SK-N-SH treated with all-trans-retinoic acid at 6 μM for 48 hours (cell line): ENCODE results near the gene SUV39H2.

Experiments used
- CREB5 ChIP-seq: fragments of 250-450 bp; sonication (Bioruptor Pico); IDR thresholded peaks from 2 replicates; pipeline ENCODE4 v1.5.1; 2020; ENCODE audit warnings: low read depth, mild to moderate bottlenecking, moderate library complexity
- CSDC2 ChIP-seq: fragments of 250-450 bp; sonication (Bioruptor Pico); IDR thresholded peaks from 2 replicates; pipeline ENCODE4 v1.5.0; 2020; ENCODE audit warnings: mild to moderate bottlenecking, moderate library complexity
- CSRNP3 ChIP-seq: fragments of 250-450 bp; sonication (Bioruptor Pico); IDR thresholded peaks from 2 replicates; pipeline ENCODE4 v1.5.1; 2021; ENCODE audit warnings: mild to moderate bottlenecking, moderate library complexity
- ESRRG ChIP-seq: fragments of 250-450 bp; sonication (Bioruptor Pico); IDR thresholded peaks from 2 replicates; pipeline ENCODE4 v1.6.1; 2021; ENCODE audit warnings: mild to moderate bottlenecking
- GLIS3 ChIP-seq: fragments of 250-450 bp; sonication (Bioruptor Pico); IDR thresholded peaks from 2 replicates; pipeline ENCODE4 v1.5.0; 2020; ENCODE audit warnings: mild to moderate bottlenecking, moderate library complexity
- ISL1 ChIP-seq: fragments of 250-450 bp; sonication (Bioruptor Pico); IDR thresholded peaks from 2 replicates; pipeline ENCODE4 v2.1.2; 2022; ENCODE audit warnings: mild to moderate bottlenecking, moderate library complexity
- OSR1 ChIP-seq: fragments of 250-450 bp; sonication (Bioruptor Pico); IDR thresholded peaks from 2 replicates; pipeline ENCODE4 v1.8.0; 2022; ENCODE audit warnings: moderate library complexity, mild to moderate bottlenecking, inconsistent platforms
- PATZ1 ChIP-seq: fragments of 250-450 bp; sonication (Bioruptor Pico); IDR thresholded peaks from 2 replicates; pipeline ENCODE4 v1.8.0; 2020; ENCODE audit warnings: mild to moderate bottlenecking, moderate library complexity, borderline replicate concordance
- POU6F1 ChIP-seq: fragments of 250-450 bp; sonication (Bioruptor Pico); IDR thresholded peaks from 2 replicates; pipeline ENCODE4 v1.8.0; 2021; ENCODE audit warnings: low read depth, mild to moderate bottlenecking, moderate library complexity, borderline replicate concordance
- PPARA ChIP-seq: fragments of 250-450 bp; sonication (Bioruptor Pico); IDR thresholded peaks from 2 replicates; pipeline ENCODE4 v1.5.0; 2020; ENCODE audit warnings: mild to moderate bottlenecking, borderline replicate concordance
- RARB ChIP-seq: fragments of 250-450 bp; sonication (Bioruptor Pico); IDR thresholded peaks from 2 replicates; pipeline ENCODE4 v1.8.0; 2021; ENCODE audit warnings: mild to moderate bottlenecking, moderate library complexity
- TOX ChIP-seq: fragments of 250-450 bp; sonication (Bioruptor Pico); IDR thresholded peaks from 2 replicates; pipeline ENCODE4 v1.8.0; 2021; ENCODE audit warnings: mild to moderate bottlenecking, moderate library complexity, borderline replicate concordance
- ZC3H10 ChIP-seq: fragments of 250-450 bp; sonication (Bioruptor Pico); IDR thresholded peaks from 2 replicates; pipeline ENCODE4 v1.5.1; 2021; ENCODE audit warnings: mild to moderate bottlenecking, moderate library complexity
- ZFP3 ChIP-seq: fragments of 250-450 bp; sonication (Bioruptor Pico); IDR thresholded peaks from 2 replicates; pipeline ENCODE4 v1.5.0; 2020; ENCODE audit warnings: mild to moderate bottlenecking, moderate library complexity

- TF ChIP-seq ESRRG (no peak), TOX (CRISPR knock-in tag) (no peak), PPARA (CRISPR knock-in tag) (no peak), GLIS3 (CRISPR knock-in tag) (no peak), ISL1 (no peak), POU6F1 (CRISPR knock-in tag) (no peak), RARB (CRISPR knock-in tag) (no peak), CSRNP3 (CRISPR knock-in tag) (no peak), ZFP3 (CRISPR knock-in tag) (no peak), PATZ1 (CRISPR knock-in tag) (no peak), CSDC2 (CRISPR knock-in tag) (no peak), OSR1 (CRISPR knock-in tag) (no peak), CREB5 (no peak), ZC3H10 (CRISPR knock-in tag) (no peak)
Measured at GRCh38 chr10:14852236-14852635, 26.4 kb upstream of the SUV39H2 start.
